ENCODE measurements around the gene ANKRD29. TPM values are rescaled to one million over a fixed set of nuclear protein-coding genes. Genes with fewer than 3 reads are reported as not detected.

The ANKRD29 gene
- total RNA-seq, 2 donors from 2014 or later: 5.6 to 8.5 TPM

DNA sequence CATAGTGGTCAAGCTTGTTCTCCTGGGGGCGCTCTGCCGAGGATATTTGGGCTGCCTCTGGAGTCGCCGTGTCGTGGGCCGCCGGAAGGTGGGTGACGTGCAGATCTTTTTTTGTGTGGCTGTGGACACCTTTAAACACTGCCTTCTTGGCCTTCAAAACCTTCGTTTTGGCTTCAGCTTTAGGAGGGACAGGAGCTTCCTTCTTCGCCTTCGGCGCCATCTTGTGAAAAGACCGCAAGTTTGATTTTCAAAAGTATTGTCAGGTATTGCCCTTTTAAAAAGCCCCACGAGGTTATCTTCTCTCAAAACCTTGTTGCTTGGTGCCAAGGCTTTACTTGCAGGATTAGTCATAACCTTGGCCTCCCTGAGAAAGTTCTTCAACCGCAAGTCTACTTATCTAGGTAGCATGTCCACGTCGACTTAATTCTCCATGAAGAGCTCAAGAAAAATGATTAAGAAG, 47.4 kb upstream of the ANKRD29 start:
- TF ChIP-seq POLR2A (IDR thresholded peaks at IDR 0.05) (no peak), POLR2AphosphoS5 (IDR thresholded peaks at IDR 0.05) (no peak)
- TF ChIP-seq, protein P1, sequence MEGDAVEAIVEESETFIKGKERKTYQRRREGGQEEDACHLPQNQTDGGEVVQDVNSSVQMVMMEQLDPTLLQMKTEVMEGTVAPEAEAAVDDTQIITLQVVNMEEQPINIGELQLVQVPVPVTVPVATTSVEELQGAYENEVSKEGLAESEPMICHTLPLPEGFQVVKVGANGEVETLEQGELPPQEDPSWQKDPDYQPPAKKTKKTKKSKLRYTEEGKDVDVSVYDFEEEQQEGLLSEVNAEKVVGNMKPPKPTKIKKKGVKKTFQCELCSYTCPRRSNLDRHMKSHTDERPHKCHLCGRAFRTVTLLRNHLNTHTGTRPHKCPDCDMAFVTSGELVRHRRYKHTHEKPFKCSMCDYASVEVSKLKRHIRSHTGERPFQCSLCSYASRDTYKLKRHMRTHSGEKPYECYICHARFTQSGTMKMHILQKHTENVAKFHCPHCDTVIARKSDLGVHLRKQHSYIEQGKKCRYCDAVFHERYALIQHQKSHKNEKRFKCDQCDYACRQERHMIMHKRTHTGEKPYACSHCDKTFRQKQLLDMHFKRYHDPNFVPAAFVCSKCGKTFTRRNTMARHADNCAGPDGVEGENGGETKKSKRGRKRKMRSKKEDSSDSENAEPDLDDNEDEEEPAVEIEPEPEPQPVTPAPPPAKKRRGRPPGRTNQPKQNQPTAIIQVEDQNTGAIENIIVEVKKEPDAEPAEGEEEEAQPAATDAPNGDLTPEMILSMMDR (IDR thresholded peaks at IDR 0.05): no peak
- intact Hi-C loops (cut with DNase I): no loop called here
- Histone ChIP-seq H3K4me1 (replicated peaks) (no peaks in the 10 kb centered on the region), H3K36me3 (no peaks in the 10 kb centered on the region), H3K27me3 (replicated peaks; ENCODE audit: insufficient read depth) (no peaks in the 10 kb centered on the region), H3K27ac (no peak overlapping the region), H3K9me3 (no peaks in the 10 kb centered on the region), H3K4me3 (no peak overlapping the region)
- no peak for DNase-seq (ENCODE audit: low spot score)
- WGBS: 89% methylated on average over 17 of the region's 17 CpGs

DNA sequence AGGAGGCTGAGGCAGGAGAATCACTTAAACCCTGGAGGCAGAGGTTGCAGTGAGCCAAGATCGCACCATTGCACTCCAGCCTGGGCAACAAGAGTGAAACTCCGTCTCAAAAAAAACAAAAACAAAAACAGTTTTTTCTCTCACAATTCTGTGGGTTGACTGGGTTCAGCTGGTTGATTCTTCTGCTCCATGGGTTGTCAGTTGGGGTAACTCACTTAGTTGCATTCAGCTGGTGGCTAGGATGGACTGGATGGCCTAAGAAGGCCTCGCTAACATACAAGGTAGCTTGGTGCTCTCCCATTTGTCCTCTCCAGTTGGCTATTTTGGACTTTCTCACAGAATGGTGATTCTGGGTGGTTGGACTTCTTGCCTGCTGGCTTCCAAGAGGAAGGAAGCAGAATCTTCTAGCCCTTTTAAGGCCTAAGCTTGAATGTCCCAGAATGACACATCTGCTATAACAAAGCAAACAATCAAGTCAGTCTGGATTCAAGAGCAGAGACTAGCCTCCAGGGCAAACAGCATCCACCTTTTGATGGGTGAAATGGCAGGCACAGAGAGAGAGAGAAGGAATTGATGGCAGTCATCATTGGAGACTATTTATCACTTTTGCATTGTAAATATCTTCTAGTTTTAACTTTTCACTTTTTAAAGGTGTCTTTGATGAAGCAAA, 44.4 kb upstream of the ANKRD29 start:
- Histone ChIP-seq H3K4me3 (no peak overlapping the region), H3K27me3 (replicated peaks; ENCODE audit: insufficient read depth) (no peaks in the 10 kb centered on the region), H3K27ac (no peak overlapping the region), H3K36me3 (no peaks in the 10 kb centered on the region), H3K9me3 (no peaks in the 10 kb centered on the region), H3K4me1 (replicated peaks) (no peaks in the 10 kb centered on the region)
- WGBS: 99% methylated on average over 3 of the region's 3 CpGs
- intact Hi-C loops (cut with DNase I): no loop called here
- TF ChIP-seq POLR2A (IDR thresholded peaks at IDR 0.05): no peak
- TF ChIP-seq POLR2AphosphoS5 (IDR thresholded peaks at IDR 0.05): no peak
- TF ChIP-seq, protein P1 (IDR thresholded peaks at IDR 0.05): no peak
- no peak for DNase-seq (ENCODE audit: low spot score)

DNA sequence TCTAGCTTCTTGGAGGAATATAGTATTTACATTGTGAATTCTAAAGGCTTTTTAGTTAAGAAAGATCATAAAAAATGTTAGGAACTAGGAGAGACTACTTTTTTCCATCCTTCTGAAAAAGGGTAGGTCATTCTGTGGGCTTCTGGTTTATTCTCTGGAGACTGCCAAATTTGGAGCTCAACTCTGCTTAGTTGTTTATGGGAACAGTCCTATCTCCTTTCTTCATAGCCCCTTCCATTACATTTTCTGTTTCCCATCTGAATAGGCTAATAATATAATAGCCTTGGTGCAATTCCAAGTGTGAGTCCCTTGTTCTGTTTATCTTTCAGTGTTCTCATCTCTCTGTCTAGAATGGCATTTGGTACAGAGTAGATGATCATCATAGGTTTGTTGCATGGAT, 42.1 kb upstream of the ANKRD29 start:
- DNase-seq (ENCODE audit: low spot score): no peak
- Histone ChIP-seq H3K36me3 (no peaks in the 10 kb centered on the region), H3K27me3 (replicated peaks; ENCODE audit: insufficient read depth) (no peaks in the 10 kb centered on the region), H3K4me3 (no peak overlapping the region), H3K4me1 (replicated peaks) (no peaks in the 10 kb centered on the region), H3K9me3 (no peaks in the 10 kb centered on the region), H3K27ac (no peak overlapping the region)
- TF ChIP-seq POLR2AphosphoS5 (IDR thresholded peaks at IDR 0.05): no peak
- no peak for TF ChIP-seq POLR2A (IDR thresholded peaks at IDR 0.05)
- TF ChIP-seq, protein P1 (IDR thresholded peaks at IDR 0.05): no peak
- intact Hi-C loops (cut with DNase I): loop anchor here (5.0 kb wide), 1 partner anchor 107 kb away; no protein-coding TSS in a partner anchor

DNA sequence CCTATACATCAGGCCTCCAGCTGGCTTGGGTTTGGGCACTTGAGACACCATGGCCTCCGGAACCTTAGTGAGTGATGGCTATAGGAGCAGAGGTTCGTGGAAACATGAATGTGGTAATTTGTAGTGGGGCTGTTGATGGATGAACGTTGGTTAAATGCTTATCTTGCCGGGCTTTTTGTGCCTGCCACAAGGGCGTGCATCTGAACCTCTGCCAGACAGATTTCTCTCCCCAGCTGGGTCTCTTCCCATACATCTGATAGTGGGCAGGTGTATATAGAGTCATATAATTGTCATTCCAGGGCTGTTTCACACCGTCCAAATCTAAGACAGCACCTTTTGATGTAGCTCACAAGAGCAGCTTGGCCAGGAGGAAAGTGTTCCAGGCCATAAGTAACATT, 41.3 kb upstream of the ANKRD29 start:
- H3K9me3 ChIP-seq: no peaks in the 10 kb centered on the region
- TF ChIP-seq POLR2AphosphoS5 (IDR thresholded peaks at IDR 0.05) (no peak), POLR2A (IDR thresholded peaks at IDR 0.05) (no peak)
- TF ChIP-seq, protein P1 (IDR thresholded peaks at IDR 0.05): no peak
- intact Hi-C loops (cut with DNase I): loop anchor here (1.0 to 5.0 kb wide), 2 partner anchors 82 to 108 kb away; no protein-coding TSS in a partner anchor

More for the DNA sequence above, 41.3 kb upstream of the ANKRD29 start:
- WGBS: 57% methylated on average over 6 of the region's 6 CpGs
- H3K27me3 ChIP-seq (replicated peaks; ENCODE audit: insufficient read depth): no peaks in the 10 kb centered on the region
- no peak overlapping the region for H3K27ac ChIP-seq
- H3K36me3 ChIP-seq: no peaks in the 10 kb centered on the region
- no peak for DNase-seq (ENCODE audit: low spot score)
- no peak overlapping the region for H3K4me3 ChIP-seq
- H3K4me1 ChIP-seq (replicated peaks): no peaks in the 10 kb centered on the region

All from prostate gland (tissue), 2 donors.